GM21723 (cell line): ENCODE data around the gene TGFBI.

Experiments
- ATAC-seq: cut with Tn5 transposase; IDR thresholded peaks from one replicate; pipeline ENCODE4 v1.9.1; 2021; ENCODE audit warnings: mild to moderate bottlenecking, moderate library complexity; ENCODE audit not compliant: unreplicated experiment

TGFBI gene

GRCh38 chr5:136028782-136029742, at the start of gene TGFBI:
Gene TGFBI, plus strand, starts transcription at chr5:136028988. Its CDS starts 68 bp downstream, at chr5:136029056.
- ATAC-seq = no peak

GRCh38 chr5:135978993-135979392, 49.8 kb upstream of the TGFBI start:
- ATAC-seq = no peak

- no peak for ATAC-seq
These were observed 49.3 kb upstream of the TGFBI start for GRCh38 chr5:135979510-135979909.

DNA sequence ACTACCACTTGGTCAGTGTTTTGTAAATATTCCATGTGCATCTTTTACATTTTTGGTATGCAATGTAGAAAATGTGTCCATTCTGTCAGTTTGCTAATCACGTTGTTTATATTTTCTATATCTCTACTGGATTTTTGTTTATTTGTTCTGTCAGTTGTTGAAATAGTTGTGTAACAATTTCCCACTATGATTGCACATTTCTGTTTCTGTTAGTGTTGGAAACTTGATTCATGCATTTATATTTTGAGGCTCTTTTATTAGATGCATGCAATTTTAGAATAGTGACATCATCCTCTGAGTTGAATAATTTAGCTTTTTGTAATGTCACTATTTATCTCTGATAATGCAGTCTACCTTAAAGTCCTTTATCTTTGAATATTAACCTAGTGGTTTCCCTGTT, 48.2 kb upstream of the TGFBI start:
- ATAC-seq = no peak

GRCh38 chr5:135985951-135986350, 42.8 kb upstream of the TGFBI start:
- ATAC-seq = no peak

DNA sequence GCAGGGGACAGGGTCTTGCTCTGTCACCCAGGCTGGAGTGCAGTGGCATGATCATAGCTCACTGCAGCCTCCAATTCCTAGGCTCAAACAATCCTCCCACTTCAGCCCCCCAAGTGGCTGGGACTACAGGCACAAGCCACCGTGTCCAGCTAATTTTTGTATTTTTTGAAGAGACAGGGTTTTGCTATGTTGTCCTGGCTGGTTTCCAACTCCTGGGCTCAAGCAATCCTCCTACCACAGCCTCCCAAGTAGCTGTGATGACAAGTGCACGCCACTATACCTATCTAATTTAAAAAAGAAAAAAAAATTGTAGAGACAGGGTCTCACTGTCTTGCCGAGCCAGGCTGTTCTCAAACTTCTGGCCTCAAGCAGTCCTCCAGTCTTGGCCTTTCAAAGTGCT, 42.4 kb upstream of the TGFBI start:
- no peak for ATAC-seq

DNA sequence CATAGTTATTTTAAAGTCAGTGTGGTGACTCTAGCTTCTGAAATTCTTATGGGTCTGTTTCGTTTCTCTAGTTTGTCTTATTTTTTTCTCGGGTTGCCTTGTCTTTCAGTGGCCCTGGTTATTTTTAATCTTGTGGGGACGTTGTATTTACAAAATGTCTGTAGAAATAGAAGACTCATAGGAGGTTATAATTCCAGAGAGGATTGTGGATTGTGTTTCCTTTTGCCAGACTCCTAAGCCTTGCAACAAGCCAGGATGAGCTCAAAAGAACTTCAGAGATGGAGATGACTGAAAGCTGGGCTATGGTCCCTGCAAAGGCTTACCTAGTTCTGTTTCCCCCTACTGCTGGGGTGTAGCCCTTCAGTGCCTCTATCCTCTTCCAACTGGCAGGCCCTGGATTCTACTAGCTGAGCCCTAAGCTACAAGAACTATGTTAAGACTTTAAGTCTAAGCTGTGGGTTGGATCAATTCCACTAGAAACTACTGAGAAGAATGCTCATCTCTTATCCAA, 41.8 kb upstream of the TGFBI start:
- ATAC-seq = no peak

DNA sequence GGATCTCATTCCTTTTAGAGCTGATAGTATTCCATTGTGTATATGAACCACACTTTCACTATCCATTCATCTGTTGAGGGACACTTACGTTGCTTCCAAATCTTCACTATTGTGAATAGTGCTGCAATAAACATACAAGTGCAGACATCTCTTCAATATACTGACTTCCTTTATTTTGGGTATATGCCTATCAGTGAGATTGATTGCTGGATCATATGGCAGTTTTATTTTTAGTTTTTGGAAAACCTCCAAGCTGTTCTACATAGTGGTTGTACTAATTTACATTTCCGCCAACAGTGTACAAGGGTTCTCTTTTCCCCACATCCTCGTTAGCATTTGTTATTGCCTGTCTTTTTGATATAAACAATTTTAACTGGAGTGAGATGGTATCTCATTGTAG, 40.2 kb upstream of the TGFBI start:
- no peak for ATAC-seq

DNA sequence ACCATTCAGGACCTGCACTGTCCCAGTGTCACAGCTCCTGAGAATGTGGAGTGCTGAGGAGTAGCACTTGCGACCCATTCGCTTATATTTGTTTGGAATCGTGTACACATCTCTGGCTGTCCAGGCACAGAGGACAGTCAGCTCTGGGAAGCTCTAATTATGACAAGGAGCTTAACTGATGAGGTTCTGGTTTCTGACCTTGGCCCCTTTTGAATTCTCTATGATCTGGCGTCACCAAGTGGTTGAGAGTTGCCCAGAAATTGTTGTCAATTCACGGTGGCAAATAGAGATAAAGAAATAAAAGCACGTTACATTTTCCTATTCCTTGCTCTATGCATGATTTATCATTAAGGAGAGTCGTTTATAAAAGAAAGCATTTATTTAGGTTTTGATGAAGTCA, 39.1 kb upstream of the TGFBI start:
- ATAC-seq = no peak

DNA sequence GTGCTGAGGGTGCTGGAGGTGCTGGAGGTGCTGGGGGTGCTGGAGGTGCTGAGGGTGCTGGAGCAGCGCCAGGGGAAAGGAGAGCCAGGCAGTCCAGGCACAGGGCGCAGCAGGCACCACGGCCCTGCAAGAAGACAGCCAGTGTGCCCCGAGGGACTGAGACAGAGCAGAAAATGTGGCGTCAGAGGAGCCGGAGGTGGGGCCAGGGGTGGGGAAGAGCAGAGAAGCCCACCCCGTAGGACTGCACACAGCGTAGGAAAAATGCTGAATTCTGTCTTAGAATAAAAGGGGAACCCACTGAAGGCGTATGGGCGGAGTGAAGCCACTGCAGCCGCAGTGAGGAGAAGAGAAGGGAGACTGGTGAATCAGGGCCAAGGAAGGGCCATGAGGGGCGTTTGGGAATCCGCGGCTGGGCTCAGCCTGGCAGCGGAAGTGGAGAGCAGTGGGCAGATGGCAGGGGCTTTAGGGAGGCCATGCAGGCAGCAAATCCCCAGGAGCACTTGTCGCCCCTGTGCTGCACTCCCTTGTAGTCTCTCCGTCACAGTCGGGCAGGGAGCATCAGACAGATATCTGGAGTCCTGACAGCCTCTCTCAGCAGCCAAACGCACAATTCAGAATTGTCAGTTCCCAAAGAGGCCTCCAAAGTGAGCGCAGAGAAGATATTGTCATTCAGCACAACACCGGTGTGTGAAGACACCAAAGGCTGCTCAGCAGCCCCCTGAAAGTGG, 38.1 kb upstream of the TGFBI start:
- ATAC-seq = no peak

DNA sequence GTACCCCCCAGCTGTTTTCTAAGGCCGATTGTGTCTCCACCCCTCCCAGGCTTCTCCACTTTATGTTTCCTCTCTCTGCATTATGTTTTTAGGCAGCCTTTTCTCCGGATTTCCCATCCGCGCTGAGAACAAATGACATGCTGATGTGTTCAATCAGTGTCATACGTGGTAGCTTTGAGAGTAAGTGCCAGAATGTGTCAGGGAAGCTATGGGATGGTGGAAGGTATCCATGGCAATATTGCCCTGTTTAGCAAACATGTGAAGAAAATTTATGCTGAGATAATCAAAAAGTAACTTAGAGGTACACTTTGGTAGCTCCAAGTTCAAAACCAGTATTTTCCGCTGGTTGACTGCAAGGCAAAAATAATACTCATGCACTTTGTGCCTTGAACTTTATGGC, 37.4 kb upstream of the TGFBI start:
- ATAC-seq = no peak

GRCh38 chr5:135993335-135993879, 35.4 kb upstream of the TGFBI start:
- ATAC-seq = no peak

DNA sequence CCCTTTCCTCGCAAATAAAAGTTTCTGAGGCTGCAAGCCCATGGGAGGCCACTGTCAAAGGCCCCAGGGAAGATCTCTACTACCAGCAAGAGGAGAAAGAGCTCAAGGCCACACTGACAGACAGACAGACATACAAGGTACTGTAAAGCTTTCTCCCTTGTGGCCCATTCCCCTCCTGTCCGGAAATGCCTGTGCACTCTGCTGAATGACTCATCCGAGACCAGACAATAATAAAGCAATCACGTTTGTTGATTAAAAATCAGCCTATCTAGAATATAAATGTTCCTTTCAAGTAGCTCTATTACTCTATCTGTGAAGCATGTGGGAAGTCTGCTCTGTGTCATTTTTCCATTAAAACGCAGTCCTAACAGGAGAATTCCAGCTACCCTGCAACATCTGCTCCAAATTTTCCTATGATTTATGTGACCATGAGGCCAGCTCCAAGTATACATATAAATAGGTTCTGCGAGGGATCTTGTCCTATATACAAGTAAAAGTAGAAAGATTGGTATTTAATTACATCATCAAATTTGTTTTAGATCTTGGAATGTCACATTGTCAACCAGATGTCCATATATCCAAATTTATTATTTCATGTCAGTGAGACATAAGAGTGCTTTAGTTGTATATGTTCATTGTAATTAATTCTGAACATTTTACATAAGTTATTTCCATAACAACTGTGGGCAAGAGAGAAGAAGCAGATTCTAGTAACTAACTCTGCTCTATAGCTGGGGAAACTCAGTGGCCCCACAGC, 34.7 kb upstream of the TGFBI start:
- no peak for ATAC-seq

GRCh38 chr5:135995976-135996375, 32.8 kb upstream of the TGFBI start:
- ATAC-seq = no peak

GRCh38 chr5:135996611-135997010, 32.2 kb upstream of the TGFBI start:
- no peak for ATAC-seq

- no peak for ATAC-seq
These were observed 31.0 kb upstream of the TGFBI start for GRCh38 chr5:135997673-135998335.

GRCh38 chr5:135998889-135999288, 29.9 kb upstream of the TGFBI start:
- no peak for ATAC-seq

DNA sequence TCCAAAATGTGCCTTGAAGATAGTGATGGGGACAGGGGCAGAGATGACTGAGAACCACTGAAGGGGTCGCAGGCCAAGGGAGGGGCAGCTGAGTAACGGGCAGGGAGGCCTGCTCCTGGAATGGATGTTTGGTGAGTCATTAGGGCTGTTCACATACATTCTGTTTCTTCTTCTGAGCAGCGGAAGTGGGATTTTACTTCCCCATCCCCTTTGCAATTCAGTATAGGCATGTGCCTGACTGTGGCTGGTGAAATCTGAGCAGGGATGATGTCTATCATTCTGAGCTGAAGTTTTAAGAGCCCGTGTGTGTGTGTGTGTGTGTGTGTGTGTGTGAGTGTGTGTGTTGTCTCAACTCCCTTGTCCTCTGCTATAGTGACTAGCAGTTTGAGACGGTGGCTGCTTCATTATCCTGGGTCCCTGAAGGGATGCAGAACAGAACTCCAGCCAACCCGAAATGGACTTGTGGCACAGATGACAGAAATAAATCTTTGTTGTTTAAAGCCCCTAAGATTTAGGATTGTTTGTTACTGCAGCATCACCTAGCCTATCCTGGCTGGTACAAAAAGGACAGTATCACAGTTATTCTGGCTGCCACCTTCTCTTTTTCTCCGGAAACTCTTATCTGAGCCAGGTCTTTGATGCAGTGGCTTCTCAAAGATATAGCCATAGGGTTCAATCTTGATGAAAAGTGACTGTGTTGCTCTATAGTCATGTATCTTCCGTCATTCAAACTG, 29.2 kb upstream of the TGFBI start:
- ATAC-seq = no peak

DNA sequence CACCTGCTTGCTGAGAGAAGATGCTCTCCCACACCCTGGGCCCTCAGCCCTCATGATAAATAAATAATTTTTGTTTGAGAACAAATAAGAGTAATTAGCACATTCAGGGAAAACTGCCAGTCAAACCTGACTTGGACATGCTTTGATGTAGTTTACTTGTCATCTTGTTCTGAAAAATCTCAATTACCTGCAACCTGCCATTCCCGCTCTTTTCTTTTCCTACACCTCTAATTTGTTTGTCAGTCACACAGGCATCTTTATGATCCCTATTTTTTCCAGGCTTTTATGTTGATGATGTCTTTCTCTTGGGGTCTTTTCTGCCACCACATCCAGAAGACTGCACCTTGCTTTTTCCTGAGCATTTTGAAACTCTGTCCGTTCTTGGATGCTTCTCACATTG, 28.6 kb upstream of the TGFBI start:
- ATAC-seq = no peak

DNA sequence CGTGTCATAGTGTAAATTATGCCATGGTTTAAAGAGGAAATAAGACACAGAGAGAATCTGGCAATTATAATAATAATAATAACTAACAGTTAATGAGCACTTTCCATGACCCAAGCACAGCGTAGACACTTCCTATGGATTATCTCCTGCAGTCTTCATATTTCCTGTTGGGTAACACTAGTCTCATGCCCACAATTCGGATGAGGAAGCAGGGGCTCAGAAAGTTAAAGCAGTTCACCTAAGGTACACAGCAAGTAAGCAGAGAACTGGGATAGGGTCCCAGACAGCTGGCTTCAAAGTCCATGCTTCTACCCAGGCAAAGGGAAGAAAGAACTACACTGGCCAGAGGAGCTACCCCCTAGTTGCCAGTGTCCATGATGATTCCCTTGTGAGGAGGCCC, 27.9 kb upstream of the TGFBI start:
- ATAC-seq = no peak
